Left forelimb (tissue), 1 donor: Measurements from ENCODE around the gene MED4.
"Not testable (repeated sequence)": the region's sequence is repeated elsewhere in the genome, so short reads cannot be mapped to it uniquely, and the experiment has no call there.

Source experiments
- DNase-seq: peaks from one replicate; pipeline ENCODE4 v3.0.0-alpha.2; 2018; ENCODE audit warnings: low spot score

MED4 gene

DNA sequence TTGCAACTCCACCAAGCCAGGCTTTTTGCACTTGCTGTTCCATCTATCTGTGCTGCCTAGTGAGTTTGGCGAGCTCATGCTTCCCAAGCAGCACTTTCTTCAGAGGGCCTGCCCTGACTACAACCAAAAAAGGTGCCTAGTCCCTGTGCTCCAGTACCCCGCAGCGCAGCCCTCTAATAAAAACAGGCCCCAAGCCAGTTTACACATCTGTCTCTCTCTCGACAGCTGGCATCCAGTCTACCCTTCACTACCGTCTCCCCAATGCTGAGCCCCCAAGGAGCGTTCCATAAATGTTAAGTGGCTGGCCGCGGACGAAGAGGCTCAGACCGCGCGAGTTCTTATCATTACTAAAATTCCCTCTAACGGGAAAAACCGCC lies 512 bp downstream of the MED4 start:
- DNase-seq: no peak

DNA sequence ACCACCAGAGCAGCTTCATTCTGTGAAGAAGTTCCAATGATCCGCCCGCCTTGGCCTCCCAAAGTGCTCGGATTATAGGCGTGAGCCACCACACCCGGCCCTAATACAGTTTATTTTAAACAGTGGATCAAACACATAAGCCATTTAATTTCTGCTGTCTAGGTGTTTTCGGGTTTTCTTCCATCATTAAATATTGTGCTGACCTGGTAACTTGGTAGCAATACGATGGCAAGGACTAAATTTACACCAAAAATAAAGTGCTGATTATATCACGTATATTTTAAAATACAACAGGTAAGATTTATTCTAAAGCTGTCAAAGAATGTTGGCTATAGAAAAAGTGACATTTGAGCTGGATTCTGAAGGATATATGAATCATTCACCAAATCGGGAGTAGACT lies 1.3 kb downstream of the MED4 start:
- DNase-seq: no peak

DNA sequence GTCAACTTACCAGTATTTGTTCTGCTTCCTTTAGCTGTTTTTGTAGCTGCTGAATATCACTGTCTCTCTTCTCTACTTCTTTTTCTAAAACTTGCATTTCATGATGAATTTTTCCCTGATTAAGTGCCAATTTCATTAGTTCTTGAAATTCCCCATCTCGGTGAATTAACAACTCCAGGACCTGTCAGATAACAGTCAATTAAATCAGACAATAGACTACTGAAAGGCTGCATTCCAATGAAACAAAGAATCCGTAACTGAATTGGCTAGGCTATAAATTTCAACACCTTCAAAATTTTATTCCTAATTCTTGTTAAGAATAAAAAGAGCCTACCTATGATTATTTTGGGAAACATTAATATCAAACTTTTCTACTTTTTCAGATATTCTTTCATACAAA lies 8.6 kb downstream of the MED4 start:
- DNase-seq: no peak

DNA sequence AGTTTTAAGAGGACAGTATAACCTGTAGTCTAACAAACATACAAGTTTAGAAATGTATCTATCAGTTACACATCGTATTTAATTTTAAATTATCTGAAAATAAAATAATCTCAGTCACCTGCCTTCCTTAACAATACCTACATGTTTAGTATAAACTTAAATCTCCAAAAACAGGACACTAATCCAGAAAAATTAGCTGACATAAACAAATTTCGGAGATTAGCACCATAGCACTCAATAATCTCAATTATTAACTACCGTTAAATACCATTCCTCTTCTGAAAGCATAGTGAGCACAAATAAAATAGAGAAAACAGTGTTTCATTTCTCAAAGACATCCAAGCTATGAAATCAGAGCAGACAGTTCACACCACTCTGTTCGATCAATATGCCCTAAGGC lies 13.2 kb downstream of the MED4 start:
- no peak for DNase-seq

DNA sequence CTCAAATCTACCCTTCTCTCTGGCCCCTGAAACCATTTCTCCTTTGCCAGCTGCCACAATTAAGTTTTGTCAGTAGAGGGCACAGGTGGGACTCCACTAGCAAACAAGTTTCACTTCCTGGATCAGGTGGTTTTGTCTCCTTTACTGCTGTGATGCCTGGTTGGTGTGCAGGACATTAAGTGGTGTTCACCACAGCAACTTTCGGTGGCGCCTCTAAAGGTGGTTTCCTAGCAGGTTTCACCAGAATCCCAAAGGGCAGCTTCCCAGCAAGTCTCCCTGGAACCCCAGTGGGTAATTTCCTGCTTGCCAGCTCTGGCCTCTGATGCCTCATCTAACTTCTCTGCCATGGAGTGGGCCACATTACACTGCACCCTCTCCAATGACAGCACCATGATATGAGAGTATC lies 16.6 kb downstream of the MED4 start:
- DNase-seq: no peak

DNA sequence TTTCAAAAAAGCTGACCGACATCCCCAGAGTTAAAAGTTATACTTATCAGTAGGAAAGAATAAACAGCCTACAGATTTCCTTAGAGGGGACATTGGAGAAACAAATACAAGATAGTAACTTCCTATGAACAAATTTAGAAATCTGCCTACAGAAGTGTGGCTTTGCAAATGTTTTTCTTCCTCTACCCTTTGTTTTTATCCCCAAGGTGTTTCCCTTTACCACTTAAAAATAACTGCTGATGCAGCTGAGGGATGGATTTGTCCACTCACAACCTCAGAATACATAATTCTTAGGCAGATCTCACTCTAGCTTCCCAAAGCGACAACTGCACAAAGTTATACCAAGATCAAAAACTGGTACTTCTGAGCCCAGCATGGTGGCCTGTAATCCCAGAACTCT lies 20.9 kb downstream of the MED4 start:
- no peak for DNase-seq

DNA sequence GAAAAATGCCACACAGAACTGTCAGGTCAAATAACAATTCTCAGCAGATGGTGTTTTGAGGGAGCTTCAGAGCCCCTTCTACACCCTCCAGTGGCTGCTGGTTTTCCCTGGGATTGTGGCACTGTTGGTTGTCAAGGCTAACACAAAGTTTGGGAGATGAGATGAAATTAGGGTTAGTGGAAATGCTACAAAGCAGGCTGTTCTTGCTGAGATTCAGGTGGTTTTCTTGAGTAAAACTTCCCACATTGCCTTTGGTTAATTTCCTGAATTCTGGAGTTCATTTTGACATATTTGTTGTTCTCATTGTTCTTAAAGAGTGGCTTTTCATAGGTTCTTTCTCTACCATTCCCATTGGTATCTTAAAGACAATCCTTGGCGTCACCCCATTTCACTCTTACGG lies 22.1 kb downstream of the MED4 start:
- DNase-seq: no peak

DNA sequence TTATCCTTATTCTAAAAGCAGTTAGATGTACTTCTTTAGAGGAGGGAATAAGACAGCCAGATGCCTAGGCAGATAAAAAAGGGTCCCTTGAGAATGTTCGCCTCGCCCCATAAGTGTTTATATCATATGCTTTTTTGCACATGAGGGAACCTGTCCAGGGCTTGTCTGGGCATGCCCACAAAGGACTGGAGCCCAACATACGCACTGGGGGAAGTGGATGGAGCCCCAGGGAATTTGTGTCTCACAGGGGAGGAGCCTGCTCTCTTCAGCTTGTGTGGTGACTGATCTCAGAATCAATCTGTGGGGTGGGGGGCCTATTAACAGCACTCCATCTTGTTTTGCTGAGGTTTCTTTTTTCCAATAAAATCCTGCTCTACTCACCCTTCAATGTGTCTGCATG lies 22.6 kb downstream of the MED4 start:
- DNase-seq: no peak

DNA sequence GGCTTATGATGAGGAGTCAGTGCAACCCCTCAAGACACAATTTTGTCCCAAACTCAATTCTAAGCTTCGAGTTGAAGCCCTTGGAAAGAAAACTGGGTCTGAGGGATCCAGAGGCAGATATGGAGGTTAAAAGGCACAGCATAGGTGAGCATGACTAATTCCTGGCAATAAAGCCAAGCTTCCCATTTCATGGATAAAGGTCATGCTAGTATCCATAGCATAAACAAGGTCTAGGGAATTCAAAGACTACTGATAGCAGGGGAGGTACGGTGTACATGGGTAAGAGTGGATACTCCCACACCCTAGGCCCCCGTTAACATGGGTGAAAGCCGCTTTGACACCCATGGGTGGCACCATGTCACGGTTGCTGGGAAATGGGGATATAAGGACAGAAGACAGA lies 24.0 kb downstream of the MED4 start:
- no peak for DNase-seq

DNA sequence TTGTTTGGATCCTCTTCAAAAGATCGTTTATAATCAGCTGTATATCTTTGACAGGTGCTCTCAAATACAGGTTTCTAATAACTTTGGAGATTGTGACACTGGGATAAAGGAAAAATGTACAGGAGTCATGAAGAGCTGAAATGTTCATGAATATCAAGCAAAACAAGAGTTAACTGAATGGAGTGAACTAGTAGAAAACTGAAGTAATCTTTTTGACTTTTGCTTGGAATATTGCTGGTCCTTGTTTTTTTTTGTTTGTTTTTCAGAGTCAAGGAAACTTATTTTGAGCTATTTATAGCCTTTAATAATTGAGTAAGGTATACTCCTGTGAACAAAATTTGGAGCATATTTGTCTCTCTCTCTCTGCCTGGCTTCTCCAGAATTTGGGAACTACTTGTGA lies 25.3 kb downstream of the MED4 start:
- no peak for DNase-seq

DNA sequence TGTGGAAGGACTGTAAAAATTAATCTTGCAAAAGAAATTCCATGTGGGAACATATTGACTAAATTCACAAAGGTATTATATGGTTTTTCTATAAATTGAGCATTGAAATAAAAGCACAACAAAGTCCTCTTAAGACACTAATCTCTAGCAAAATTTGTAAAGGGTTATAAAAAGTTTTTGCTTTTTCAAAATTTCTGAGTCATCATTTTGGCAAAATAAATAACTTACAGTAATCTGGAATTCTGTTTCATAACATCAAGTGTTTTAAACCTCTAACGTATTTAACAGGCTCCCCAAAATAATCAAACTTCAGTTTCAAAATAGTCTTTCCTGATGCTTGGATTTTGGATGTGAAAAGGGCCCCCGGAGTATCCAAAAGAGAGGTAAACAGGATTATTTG lies 26.0 kb downstream of the MED4 start:
- DNase-seq: no peak

DNA sequence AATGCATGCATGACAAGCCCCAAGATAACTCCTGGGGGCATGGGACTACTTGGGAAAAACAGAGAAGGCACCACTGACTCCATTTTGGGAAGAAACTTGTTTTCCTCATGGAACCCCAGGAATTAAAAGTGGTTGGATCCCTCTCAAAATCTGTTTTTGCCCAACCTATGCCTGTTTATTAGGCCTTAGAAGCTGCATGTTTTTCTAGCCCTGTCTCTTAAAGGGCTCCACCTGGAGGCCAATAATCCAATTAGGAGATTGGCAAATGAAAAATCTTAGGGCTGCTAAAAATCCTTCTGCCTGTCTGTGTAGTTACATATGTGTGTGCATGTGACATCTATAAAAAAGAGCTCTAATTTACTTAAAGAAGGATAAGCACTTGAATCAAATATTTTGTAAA lies 26.9 kb downstream of the MED4 start:
- no peak for DNase-seq

DNA sequence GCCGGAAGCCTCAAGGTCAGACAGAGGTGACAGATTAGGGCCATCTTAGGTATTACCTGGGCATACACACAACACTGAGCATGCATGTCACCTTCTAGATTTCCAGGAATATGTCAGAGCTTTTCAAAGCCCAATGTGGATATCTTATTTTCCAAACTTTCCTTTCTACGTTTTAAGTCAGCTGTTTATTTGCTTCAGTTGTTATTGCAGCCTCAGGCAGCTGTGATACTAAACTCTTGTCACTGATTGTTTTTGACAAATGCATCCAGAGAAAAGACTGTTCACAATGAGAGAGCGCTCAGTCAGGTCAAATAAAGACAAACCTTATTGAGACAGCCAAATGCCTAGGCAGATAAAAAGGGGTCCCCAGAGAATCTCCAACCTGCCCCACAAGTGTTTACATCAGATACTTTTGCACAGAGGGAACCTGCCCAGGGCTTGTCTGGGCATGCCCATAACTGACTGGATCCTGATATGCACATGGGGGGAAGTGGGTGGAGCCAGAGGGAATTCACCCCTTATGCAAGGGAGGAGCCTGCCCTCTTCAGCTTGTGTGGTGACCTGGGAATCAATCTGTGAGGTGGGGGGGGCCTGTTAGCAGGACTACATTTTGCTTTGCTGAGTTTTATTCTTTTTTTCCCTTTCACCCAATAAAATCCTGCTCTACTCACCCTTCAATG lies 28.5 kb downstream of the MED4 start:
- no peak for DNase-seq

DNA sequence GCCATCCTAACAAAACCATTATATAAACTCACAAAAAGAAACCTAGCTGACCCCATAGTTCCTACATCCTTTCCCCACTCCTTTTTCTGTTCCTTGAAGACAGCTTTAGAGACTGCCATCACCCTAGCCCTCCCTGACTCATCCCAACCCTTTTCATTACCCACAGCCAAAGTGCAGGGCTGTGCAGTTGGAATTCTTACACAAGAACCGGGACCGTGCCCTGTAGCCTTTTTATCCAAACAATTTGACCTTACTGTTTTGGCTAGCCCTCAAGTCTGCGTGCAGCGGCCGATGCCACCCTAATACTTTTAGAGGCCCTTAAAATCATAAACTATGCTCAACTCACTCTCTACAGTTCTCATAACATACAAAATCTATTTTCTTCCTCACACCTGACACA lies 35.0 kb downstream of the MED4 start:
- not testable (repeated sequence) for DNase-seq

DNA sequence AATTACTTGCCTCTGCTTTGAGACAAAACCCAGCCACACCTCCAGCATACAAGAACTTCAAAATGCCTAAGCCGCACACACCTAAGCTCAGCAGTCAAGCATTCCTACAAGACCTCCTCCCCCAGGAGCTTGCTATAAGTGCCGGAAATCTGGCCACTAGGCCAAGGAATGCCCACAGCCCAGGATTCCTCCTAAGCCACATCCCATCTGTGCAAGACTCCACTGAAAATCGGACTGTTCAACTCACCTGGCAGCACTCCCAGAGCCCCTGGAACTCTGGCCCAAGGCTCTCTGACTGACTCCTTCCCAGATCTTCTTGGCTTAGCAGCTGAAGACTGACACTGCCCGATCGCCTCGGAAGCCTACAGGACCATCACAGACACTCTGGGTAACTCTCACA lies 36.4 kb downstream of the MED4 start:
- DNase-seq: not testable (repeated sequence)

DNA sequence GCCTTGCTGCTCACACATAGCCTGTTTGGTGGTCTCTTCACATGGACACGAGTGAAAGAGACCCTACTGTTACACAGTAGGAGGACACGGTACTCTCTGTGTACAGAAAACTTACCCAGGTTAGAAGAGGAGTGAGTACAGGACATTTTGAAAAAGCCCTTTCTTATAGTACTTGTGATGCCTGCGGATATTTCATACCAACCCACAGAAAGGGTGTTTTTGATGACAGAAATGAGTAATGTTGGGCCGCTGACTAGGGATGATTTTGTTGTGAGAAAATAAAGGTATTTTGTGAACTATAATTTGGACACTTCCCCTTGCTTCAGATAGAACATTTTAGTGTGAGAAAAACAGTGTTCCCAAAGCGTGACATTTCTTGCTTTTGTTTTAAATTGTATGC lies 39.2 kb downstream of the MED4 start:
- DNase-seq: no peak

DNA sequence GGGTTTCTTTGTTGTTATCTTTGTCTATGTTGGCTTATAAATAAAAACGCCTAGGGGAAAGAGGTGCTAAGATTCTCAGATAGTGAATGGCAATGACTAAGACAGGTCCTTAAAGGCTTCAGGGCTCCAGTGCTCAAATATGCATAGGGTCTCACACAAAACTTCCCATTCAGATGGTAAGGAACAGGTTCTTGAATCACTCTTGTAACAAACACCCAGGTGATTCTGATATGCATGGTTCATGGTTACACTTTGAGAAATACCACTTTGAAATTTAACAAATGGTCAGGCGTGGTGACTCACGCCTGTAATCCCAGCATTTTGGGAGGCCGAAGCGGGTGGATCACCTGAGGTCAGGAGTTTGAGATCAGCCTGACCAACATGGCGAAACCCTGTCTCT lies 40.3 kb downstream of the MED4 start:
- DNase-seq: no peak

DNA sequence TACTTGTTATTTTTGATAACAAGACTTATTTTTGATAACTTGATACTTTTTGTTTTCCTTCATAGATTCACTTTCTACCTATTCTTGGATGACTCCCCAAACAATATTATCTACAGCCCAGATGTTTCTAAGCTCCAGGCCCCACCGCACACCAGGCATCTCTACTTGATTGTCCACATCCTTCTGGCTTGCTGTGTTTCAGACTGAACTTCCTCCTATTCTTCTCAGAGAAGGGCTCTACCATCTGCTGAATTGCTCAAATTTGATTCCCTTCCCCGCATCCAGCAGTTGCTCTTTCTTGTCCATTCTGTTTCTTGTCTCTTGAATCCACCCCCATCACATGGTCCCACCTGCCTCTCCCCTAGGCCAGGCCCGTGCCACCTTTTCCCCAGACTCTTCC lies 44.4 kb downstream of the MED4 start:
- no peak for DNase-seq

DNA sequence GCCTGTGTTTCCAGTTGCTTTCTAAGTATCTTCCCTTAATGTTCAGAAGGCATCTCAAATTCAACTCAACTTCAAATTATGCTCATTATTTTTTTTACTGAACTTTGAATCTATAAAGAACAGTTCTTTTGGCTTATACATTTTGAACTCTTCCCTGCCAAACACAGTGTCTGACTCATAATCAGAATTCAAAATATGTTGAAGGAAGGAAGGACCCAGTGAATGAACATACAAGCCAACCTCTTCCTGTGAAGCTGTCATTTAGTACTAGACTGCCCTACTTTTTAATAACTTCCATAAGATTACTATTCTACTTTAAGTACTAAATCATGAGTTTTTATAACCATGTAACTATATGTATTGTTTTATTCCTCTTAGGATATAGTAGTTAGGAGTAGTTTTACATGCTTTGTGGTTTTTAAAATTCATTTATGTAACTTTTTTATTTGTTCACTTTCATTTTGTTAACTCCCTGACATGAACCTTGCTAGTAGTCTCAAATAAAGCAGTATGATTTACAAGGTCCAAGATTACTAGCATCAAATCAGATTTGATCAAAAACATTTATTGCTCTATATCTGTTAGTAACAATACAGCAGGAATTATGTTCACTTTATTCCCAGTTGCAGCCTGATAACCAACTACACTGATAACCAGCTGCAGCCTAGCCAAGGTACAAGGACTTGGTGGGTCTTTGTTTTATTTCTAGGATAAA lies 51.0 kb downstream of the MED4 start:
- DNase-seq: no peak

DNA sequence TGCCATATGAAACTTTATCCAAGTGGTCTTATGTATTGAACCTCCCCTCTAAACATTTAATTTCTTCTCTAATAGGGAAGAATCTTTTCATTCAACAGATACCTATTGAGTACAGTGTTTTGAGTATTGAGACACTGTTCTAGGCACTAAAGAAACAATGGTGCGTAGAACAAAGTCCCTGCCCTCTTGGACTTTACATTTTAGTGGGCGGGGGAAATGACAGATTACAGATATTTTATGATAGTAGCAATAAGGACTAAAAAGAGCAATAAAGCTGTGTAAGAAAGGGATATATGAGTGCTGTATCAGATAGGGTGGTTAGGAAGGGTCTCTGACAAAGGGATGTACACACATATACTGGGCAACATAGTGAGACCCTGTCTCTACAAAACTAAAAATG lies 52.0 kb downstream of the MED4 start:
- no peak for DNase-seq

DNA sequence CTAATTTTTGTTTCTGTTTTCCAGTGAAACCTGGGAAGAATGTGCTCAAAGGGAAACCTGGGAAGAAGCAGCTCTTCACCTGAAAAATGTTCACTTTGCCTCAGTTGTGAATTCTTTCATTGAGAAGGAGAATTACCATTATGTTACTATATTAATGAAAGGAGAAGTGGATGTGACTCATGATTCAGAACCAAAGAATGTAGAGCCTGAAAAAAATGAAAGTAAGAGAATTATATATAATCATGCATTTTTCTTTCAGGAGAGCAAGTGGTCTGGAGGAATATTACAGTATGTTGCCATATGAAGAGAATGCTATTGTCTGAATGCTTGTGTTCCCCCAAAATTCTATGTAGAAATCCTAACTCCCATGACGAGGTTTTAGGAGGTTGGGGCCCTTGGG lies 54.0 kb downstream of the MED4 start:
- no peak for DNase-seq

DNA sequence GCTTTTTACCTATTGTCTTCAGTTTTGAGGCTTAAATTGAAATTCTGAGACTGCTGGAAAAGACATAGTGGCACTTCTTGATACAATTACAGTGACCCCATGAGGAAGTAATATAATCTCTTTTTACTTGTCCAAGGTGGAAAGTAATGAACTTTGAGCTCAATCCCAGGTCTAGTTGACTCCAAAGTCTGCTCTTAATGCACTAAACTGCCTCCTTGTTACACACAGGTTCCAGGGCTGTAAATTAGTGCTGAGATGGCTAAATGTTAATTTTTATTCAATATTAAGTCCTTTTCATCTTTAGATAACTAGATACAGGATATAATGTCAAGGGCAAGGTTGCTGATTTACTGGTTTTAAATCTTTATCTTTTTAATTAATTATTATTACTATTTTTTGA lies 54.9 kb downstream of the MED4 start:
- DNase-seq: no peak

DNA sequence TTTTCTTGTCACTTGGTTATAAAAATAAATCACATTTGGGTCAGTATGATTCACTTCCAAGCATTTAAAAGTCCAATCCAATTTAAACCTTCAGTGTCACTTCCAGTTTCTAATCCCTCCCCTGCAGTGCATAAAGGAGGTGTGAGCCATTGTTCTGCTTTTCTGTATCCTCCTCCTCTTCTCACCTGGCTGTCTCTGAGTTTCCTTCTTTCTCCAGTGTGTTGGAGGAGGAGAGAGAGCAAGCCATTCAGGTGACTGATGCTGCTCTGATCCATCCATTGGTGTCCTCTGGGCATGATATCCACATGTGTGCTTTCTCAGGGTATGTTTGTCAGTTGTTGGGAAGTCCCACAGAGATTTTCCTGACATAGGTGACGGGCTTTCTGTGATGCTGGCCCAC lies 56.1 kb downstream of the MED4 start:
- no peak for DNase-seq
